ENCODE results near the gene TRDMT1.
"Not testable (repeated sequence)": the region's sequence is repeated elsewhere in the genome, so short reads cannot be mapped to it uniquely, and the experiment has no call there.

Gene TRDMT1

DNA sequence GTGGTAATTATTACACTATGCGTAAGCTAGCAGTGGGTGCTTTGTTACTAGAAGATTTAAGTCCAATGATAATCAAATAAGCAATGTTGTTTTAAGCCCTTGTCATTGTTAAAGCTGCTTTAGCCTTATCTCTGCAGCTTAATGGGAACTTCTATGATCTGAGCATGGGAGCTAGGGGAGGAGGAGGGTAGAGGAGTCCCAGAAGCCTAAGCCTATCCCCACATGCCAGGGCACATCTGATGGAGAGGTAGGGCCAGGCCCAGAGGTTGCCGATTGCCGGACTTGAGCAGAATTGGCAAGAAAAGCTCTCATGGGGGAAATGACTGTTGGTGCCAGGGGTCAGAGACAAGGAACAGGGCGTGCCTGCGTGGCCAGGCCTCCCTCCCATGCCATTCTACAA, 85.3 kb downstream of the TRDMT1 start:
- no peak overlapping the region for H3K4me3 ChIP-seq (ENCODE audit: low read depth, low read length)
- no peak for TF ChIP-seq CTCF (IDR thresholded peaks at IDR 0.05; ENCODE audit: low read depth, low read length)

- H3K4me3 ChIP-seq (ENCODE audit: low read depth, low read length): no peak overlapping the region
- no peak for TF ChIP-seq CTCF (IDR thresholded peaks at IDR 0.05; ENCODE audit: low read depth, low read length)
These were observed 85.8 kb downstream of the TRDMT1 start for GRCh38 chr10:17115683-17116082.

DNA sequence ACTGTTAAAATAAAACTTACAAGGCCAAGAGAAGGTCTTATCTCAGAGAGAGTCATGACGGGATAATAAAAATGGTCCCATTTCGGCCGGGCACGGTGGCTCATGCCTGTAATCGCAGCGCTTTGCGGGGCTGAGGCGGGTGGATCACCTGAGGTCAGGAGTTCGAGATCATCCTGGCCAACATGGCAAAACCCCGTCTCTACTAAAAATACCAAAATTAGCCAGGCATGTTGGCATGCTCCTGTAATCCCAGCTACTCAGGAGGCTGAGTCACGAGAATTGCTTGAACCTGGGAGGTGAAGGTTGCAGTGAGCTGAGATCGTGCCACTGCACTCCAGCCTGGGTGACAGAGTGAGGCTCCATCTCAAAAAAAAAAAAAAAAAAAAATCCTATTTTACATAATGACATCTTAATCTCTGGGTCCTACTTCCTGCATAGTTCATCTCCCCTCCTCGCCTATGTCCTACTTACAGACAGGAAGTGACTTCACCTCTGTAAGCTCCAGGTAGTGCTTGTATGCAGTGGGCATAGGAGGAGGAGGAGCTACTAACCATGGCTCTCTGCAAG, 86.5 kb downstream of the TRDMT1 start:
- H3K4me3 ChIP-seq (ENCODE audit: low read depth, low read length): not testable (repeated sequence)

GRCh38 chr10:17113889-17114540, 87.5 kb downstream of the TRDMT1 start:
- no peak overlapping the region for H3K4me3 ChIP-seq (ENCODE audit: low read depth, low read length)
- TF ChIP-seq CTCF (IDR thresholded peaks at IDR 0.05; ENCODE audit: low read depth, low read length): no peak

DNA sequence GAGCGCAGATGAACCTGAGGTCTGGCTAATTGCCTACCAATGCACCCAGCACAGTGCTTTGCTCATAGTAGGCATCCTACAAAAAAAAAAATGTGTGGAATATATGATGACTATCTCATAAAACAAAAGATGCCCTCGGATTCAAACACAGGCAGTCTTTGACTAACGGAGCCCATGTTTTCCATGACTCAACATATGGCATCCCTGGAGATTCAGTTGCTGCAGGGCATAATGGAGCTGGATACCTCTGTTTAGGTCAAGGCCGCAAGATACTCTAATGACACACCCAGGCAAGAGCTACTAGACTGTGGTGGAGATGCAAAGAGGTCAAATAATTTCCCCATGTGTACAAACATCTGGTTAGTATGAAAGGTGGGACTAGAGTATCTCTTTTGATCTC, 88.1 kb downstream of the TRDMT1 start:
- TF ChIP-seq CTCF (IDR thresholded peaks at IDR 0.05; ENCODE audit: low read depth, low read length): no peak
- no peak overlapping the region for H3K4me3 ChIP-seq (ENCODE audit: low read depth, low read length)

- no peak overlapping the region for H3K4me3 ChIP-seq (ENCODE audit: low read depth, low read length)
- no peak for TF ChIP-seq CTCF (IDR thresholded peaks at IDR 0.05; ENCODE audit: low read depth, low read length)
These were observed 88.9 kb downstream of the TRDMT1 start for GRCh38 chr10:17112566-17112965.

GRCh38 chr10:17109475-17110207, 91.8 kb downstream of the TRDMT1 start:
- no peak overlapping the region for H3K4me3 ChIP-seq (ENCODE audit: low read depth, low read length)
- TF ChIP-seq CTCF (IDR thresholded peaks at IDR 0.05; ENCODE audit: low read depth, low read length): no peak

All from WI38 (cell line).